ENCODE results near the gene UNC5B. TPM values are rescaled to one million over a fixed set of nuclear protein-coding genes. Genes with fewer than 3 reads are reported as not detected.

The UNC5B gene
- total RNA-seq, 1 donor from 2014 or later: 26.9 TPM

DNA sequence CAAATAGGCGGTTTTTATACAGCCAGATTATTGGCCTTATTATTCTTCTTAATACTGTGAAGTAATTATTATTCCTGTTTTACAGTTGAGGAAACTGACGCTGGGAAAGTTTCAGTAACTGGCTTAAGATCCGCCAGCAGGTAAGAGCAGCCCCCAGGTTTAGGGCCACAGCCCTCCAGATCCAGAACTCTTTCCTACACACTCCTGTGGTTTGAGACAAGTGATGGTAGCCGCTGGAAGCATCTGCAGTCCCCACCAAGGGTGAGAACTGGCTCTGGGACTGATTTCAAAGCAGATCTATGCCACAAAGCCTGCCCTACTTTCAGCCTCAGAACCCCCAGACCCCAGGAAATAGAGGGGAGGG, 3.0 kb upstream of the UNC5B start:
- H3K4me3 ChIP-seq (ENCODE audit: low read depth, low read length): no peak overlapping the region
- H3K36me3 ChIP-seq (ENCODE audit: control insufficient read depth, insufficient read depth, low read length): no peaks in the 10 kb centered on the region
- no peak for DNase-seq (ENCODE audit: low read depth)
- H3K27me3 ChIP-seq (ENCODE audit: control insufficient read depth, insufficient read depth, low read length): peaks cover 35% of the 10 kb centered on the region
- no peak for TF ChIP-seq CTCF (IDR thresholded peaks at IDR 0.05; ENCODE audit: insufficient read depth, low read length, poor library complexity, severe bottlenecking)

- Histone ChIP-seq H3K36me3 (ENCODE audit: control insufficient read depth, insufficient read depth, low read length) (no peaks in the 10 kb centered on the region), H3K27me3 (ENCODE audit: control insufficient read depth, insufficient read depth, low read length) (peaks cover 39% of the 10 kb centered on the region), H3K4me3 (ENCODE audit: low read depth, low read length) (no peak overlapping the region)
- no peak for DNase-seq (ENCODE audit: low read depth)
- no peak for TF ChIP-seq CTCF (IDR thresholded peaks at IDR 0.05; ENCODE audit: insufficient read depth, low read length, poor library complexity, severe bottlenecking)
Observed at GRCh38 chr10:71209731-71210541, 2.4 kb upstream of the UNC5B start.

GRCh38 chr10:71210542-71210871, 1.9 kb upstream of the UNC5B start:
- Histone ChIP-seq H3K27me3 (ENCODE audit: control insufficient read depth, insufficient read depth, low read length) (peaks cover 39% of the 10 kb centered on the region), H3K36me3 (ENCODE audit: control insufficient read depth, insufficient read depth, low read length) (no peaks in the 10 kb centered on the region), H3K4me3 (ENCODE audit: low read depth, low read length) (no peak overlapping the region)
- no peak for TF ChIP-seq CTCF (IDR thresholded peaks at IDR 0.05; ENCODE audit: insufficient read depth, low read length, poor library complexity, severe bottlenecking)
- no peak for DNase-seq (ENCODE audit: low read depth)

DNA sequence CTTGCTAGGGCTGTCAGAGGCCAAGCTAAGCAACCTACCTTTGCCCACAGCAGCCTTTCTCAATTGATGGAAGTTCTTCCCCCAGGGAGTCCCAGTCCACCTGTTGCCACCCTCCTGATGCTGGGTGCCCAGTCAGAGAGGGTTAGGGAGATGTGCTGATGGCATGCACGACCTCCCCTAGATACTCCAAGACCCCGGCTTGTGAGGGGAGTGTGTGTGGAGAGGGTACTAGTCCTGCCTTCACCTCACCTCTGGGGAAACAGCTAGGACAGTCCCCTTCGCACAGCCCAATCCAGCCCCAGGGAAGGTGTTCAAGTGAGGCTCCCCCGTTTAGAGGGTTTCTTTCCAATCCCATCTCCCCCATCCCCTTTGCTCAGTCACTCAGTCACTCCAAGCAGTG, 1.3 kb upstream of the UNC5B start:
- peaks cover 39% of the 10 kb centered on the region for H3K27me3 ChIP-seq (ENCODE audit: control insufficient read depth, insufficient read depth, low read length)
- no peak for DNase-seq (ENCODE audit: low read depth)
- TF ChIP-seq CTCF (IDR thresholded peaks at IDR 0.05; ENCODE audit: insufficient read depth, low read length, poor library complexity, severe bottlenecking): no peak

DNA sequence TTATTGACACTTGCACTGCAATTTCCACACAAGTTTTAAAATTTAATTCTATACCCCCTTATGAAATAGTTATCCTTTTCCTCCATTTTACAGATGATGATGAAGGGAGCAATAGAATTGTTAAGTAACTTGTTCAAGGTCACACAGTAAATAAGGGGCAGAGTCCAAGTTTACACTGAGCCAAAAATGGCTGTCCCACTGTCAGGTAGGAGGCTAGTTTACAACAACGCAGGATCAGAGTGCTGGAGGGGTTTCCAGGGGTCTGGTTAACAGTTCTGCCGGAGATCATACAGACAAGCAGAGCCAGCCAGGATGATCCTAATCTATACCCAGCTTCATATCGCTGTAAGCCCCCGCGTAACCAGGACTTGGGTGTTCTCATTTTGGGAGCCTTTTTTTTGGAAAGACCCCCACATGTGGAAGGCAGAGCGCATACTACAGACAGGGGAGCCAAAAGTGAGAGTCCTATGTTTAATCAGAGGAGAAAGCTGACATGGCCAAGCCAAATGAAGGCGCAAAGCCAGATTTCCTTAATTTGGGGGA, 524 bp upstream of the UNC5B start:
- Histone ChIP-seq H3K4me3 (ENCODE audit: low read depth, low read length) (peak overlapping the region; percentile 14), H3K36me3 (ENCODE audit: control insufficient read depth, insufficient read depth, low read length) (no peaks in the 10 kb centered on the region), H3K27me3 (ENCODE audit: control insufficient read depth, insufficient read depth, low read length) (peaks cover 39% of the 10 kb centered on the region)
- no peak for TF ChIP-seq CTCF (IDR thresholded peaks at IDR 0.05; ENCODE audit: insufficient read depth, low read length, poor library complexity, severe bottlenecking)
- DNase-seq (ENCODE audit: low read depth): no peak

More for the DNA sequence above, 1.3 kb upstream of the UNC5B start:
- Histone ChIP-seq H3K36me3 (ENCODE audit: control insufficient read depth, insufficient read depth, low read length) (no peaks in the 10 kb centered on the region), H3K4me3 (ENCODE audit: low read depth, low read length) (no peak overlapping the region)

Measured in kidney epithelial cell (primary cell).